Neuronal stem cell (in vitro differentiated cells): ENCODE results near the gene FAM120B.
"Not testable (repeated sequence)": the region's sequence is repeated elsewhere in the genome, so short reads cannot be mapped to it uniquely, and the experiment has no call there.

ENCODE experiments used
- DNase-seq: peaks from one replicate; pipeline ENCODE4 v3.0.0-alpha.2; 2013; ENCODE audit warnings: low spot score
- H2AFZ ChIP-seq: one replicate; pipeline ENCODE4 v1.6.1; 2013; ENCODE audit warnings: mild to moderate bottlenecking, low read length, inconsistent platforms
- H2AK5ac ChIP-seq: 2 replicates; pipeline ENCODE4 v1.6.1; 2013; ENCODE audit warnings: low read depth, mild to moderate bottlenecking, inconsistent platforms, low read length, moderate library complexity, mixed read lengths
- H2BK120ac ChIP-seq: 2 replicates; pipeline ENCODE4 v1.6.1; 2013; ENCODE audit warnings: low read depth, mild to moderate bottlenecking, inconsistent platforms, low read length, moderate library complexity, mixed read lengths
- H2BK12ac ChIP-seq: one replicate; pipeline ENCODE4 v1.6.1; 2013; ENCODE audit warnings: low read length, inconsistent platforms
- H2BK15ac ChIP-seq: 2 replicates; pipeline ENCODE4 v1.6.1; 2013; ENCODE audit warnings: mild to moderate bottlenecking, low read length, inconsistent platforms, mixed read lengths
- H2BK5ac ChIP-seq: one replicate; pipeline ENCODE4 v1.6.1; 2013; ENCODE audit warnings: inconsistent platforms, mild to moderate bottlenecking, low read length, moderate library complexity
- H3K14ac ChIP-seq: one replicate; pipeline ENCODE4 v1.6.1; 2013; ENCODE audit warnings: low read length, inconsistent platforms
- H3K18ac ChIP-seq: 2 replicates; pipeline ENCODE4 v1.6.1; 2013; ENCODE audit warnings: low read length, inconsistent platforms
- H3K23ac ChIP-seq: 2 replicates; pipeline ENCODE4 v1.6.1; 2013; ENCODE audit warnings: low read depth, mild to moderate bottlenecking, mixed read lengths, low read length, inconsistent platforms; ENCODE audit not compliant: poor library complexity
- H3K27ac ChIP-seq: replicated peaks from 3 replicates; pipeline ENCODE4 v1.5.1; 2013; ENCODE audit warnings: low read length, inconsistent platforms
- H3K27me3 ChIP-seq, 3 experiments: 2 replicates each; pipeline ENCODE4 v1.6.1; 2013; ENCODE audit warnings: low read length in 3 of 3, mild to moderate bottlenecking in 2 of 3, inconsistent platforms in 1 of 3, low read depth in 1 of 3, mixed read lengths in 1 of 3, moderate library complexity in 1 of 3; ENCODE audit not compliant: control insufficient read depth in 3 of 3, insufficient read depth in 3 of 3
- H3K36me3 ChIP-seq, 2 donors: replicated peaks in 1 of 2; 2 replicates each; pipeline ENCODE4 v1.6.1; 2013; ENCODE audit warnings: low read length in 2 of 2; ENCODE audit not compliant: control insufficient read depth in 2 of 2, insufficient read depth in 2 of 2
- H3K4ac ChIP-seq: 2 replicates; pipeline ENCODE4 v1.6.1; 2013; ENCODE audit warnings: inconsistent platforms, mild to moderate bottlenecking, low read length, moderate library complexity
- H3K4me1 ChIP-seq, 2 donors: 1 replicate in 1 of 2; 2 replicates in 1 of 2; pipeline ENCODE4 v1.6.1; 2013; ENCODE audit warnings: low read length in 2 of 2, low read depth in 1 of 2; ENCODE audit not compliant: control insufficient read depth in 2 of 2, insufficient read depth in 1 of 2
- H3K4me2 ChIP-seq: one replicate; pipeline ENCODE4 v1.6.1; 2013; ENCODE audit warnings: mild to moderate bottlenecking, low read length, inconsistent platforms; ENCODE audit not compliant: insufficient read depth, poor library complexity, severe bottlenecking
- H3K4me3 ChIP-seq, 2 donors: 2 replicates each; pipeline ENCODE4 v1.5.1; 2013; ENCODE audit warnings: low read length in 2 of 2, mild to moderate bottlenecking in 2 of 2, inconsistent platforms in 1 of 2, moderate library complexity in 1 of 2
- H3K79me1 ChIP-seq: one replicate; pipeline ENCODE4 v1.6.1; 2013; ENCODE audit warnings: low read depth, mild to moderate bottlenecking, inconsistent platforms, low read length, moderate library complexity
- H3K9ac ChIP-seq: one replicate; pipeline ENCODE4 v1.6.1; 2013; ENCODE audit warnings: mild to moderate bottlenecking, low read depth, low read length, inconsistent platforms; ENCODE audit not compliant: poor library complexity
- H3K9me3 ChIP-seq, 2 donors: replicated peaks in 1 of 2; 2 replicates each; pipeline versions ENCODE3 to v1.6.1; 2013; ENCODE audit warnings: low read length in 2 of 2, mild to moderate bottlenecking in 2 of 2, inconsistent platforms in 1 of 2, low read depth in 1 of 2, mixed read lengths in 1 of 2, moderate library complexity in 1 of 2; ENCODE audit not compliant: control insufficient read depth in 2 of 2, insufficient read depth in 1 of 2
- H4K8ac ChIP-seq: one replicate; pipeline ENCODE4 v1.6.1; 2013; ENCODE audit warnings: low read depth, mild to moderate bottlenecking, inconsistent platforms, low read length, moderate library complexity
- H4K91ac ChIP-seq: one replicate; pipeline ENCODE4 v1.6.1; 2013; ENCODE audit warnings: low read length, low read depth, mild to moderate bottlenecking, inconsistent platforms; ENCODE audit not compliant: poor library complexity
- WGBS, 2 donors: extraction: QIAGEN DNeasy Blood & Tissue Kit; methylation state at CpG; one replicate each; pipeline ENCODE4 v1.1.7; 2013; ENCODE audit warnings: missing lambda C conversion rate in 2 of 2, mixed read lengths in 1 of 2; ENCODE audit not compliant: insufficient read length in 2 of 2, insufficient replicate concordance in 1 of 2; ENCODE audit errors: extremely low coverage in 2 of 2; 5-methylcytosine and 5-hydroxymethylcytosine counted together

The FAM120B gene

DNA sequence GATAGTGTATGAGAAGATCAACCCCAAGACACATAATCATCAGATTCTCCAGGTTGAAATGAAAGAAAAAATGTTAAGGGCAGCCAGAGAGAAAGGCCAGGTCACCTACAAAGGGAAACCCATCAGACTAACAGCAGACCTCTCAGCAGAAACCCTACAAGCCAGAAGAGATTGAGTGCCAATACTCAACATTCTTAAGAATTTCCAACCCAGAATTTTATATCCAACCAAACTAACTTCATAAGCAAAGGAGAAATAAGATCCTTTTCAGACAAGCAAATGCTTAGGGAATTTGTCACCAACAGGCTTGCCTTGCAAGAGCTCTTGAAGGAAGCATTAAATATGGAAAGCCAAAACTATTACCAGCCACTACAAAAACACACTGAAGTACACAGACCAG, 44.9 kb downstream of the FAM120B start:
- H3K9me3 ChIP-seq = peaks cover 9 to 43% of the 10 kb centered on the region in 2 donors
- H3K4me1 ChIP-seq, H3K18ac ChIP-seq, H4K8ac ChIP-seq, H3K14ac ChIP-seq, H2AFZ ChIP-seq, H3K4me3 ChIP-seq, H3K4ac ChIP-seq, H3K9ac ChIP-seq, H3K79me1 ChIP-seq, H3K23ac ChIP-seq, H2BK15ac ChIP-seq, H4K91ac ChIP-seq, H2AK5ac ChIP-seq, H2BK12ac ChIP-seq, H3K27ac ChIP-seq, H3K4me2 ChIP-seq, H3K27me3 ChIP-seq, H2BK120ac ChIP-seq, H2BK5ac ChIP-seq, DNase-seq: not testable (repeated sequence)
- peaks cover 18 to 56% of the 10 kb centered on the region in 2 donors for H3K36me3 ChIP-seq

DNA sequence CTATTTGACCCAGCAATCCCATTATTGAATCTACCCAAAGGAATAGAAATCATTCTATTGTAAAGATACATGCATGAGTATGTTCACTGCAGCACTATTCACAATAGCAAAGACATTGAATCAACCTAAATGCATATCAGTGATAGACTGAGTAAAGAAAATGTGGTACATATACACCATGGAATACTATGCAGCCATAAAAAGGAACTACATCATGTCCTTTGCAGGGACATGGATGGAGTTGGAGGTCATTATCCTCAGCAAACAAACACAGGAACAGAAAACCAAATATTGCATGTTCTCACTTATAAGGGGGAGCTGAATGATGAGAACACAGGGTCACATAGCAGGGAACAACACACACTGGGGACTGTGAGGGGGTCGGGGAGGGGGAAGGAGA, 48.6 kb downstream of the FAM120B start:
- Histone ChIP-seq H3K36me3 (peaks cover 20 to 62% of the 10 kb centered on the region in 2 donors), H3K9me3 (peaks cover 9 to 36% of the 10 kb centered on the region in 2 donors)
- not testable (repeated sequence) for H3K27me3 ChIP-seq, H3K4me2 ChIP-seq, H4K91ac ChIP-seq, H4K8ac ChIP-seq, H2AFZ ChIP-seq, H2AK5ac ChIP-seq, H3K4ac ChIP-seq, H3K4me3 ChIP-seq, H2BK12ac ChIP-seq, H3K18ac ChIP-seq, H2BK15ac ChIP-seq, DNase-seq, H3K79me1 ChIP-seq, H3K9ac ChIP-seq, H3K23ac ChIP-seq, H3K4me1 ChIP-seq, H3K14ac ChIP-seq, H2BK5ac ChIP-seq, H3K27ac ChIP-seq, H2BK120ac ChIP-seq
- no CpG with 5 or more reads among the region's 1 CpG for WGBS, 2 donors

DNA sequence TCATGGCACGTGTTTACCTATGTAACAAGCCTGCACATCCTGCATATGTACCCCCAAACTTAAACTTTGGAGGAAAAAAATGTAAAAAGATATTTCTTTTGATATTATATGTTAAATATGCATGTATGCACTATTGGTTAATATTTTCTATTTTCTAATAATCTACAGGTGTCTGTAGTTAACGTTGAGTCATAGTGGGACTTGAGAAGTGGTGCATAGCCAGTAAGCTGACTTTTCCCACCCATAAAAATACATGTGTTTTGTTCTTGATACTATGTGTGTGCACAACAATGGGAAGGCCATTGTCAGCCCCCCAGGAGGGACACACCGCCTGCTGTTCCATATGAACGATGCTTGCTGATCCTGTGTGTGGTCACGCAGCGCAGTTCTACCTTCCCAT, 49.1 kb downstream of the FAM120B start:
- Histone ChIP-seq H3K4me1 (no peaks in the 10 kb centered on the region), H2BK15ac (no peak overlapping the region), H4K91ac (no peak overlapping the region), H3K4me3 (no peak overlapping the region), H4K8ac (no peak overlapping the region), H3K23ac (no peak overlapping the region), H3K9ac (no peak overlapping the region), H2BK5ac (no peak overlapping the region), H2AK5ac (no peak overlapping the region), H2BK120ac (no peak overlapping the region), H3K4ac (no peak overlapping the region), H3K18ac (no peak overlapping the region), H3K9me3 (peaks cover 6 to 31% of the 10 kb centered on the region in 2 donors), H2BK12ac (no peak overlapping the region), H3K79me1 (no peaks in the 10 kb centered on the region), H3K4me2 (no peak overlapping the region), H3K27me3 (no peaks in the 10 kb centered on the region), H2AFZ (no peak overlapping the region), H3K36me3 (peaks cover 17 to 62% of the 10 kb centered on the region in 2 donors), H3K27ac (no peak overlapping the region), H3K14ac (no peak overlapping the region)
- DNase-seq = no peak
- WGBS, 2 donors = no CpG with 5 or more reads among the region's 6 CpGs

DNA sequence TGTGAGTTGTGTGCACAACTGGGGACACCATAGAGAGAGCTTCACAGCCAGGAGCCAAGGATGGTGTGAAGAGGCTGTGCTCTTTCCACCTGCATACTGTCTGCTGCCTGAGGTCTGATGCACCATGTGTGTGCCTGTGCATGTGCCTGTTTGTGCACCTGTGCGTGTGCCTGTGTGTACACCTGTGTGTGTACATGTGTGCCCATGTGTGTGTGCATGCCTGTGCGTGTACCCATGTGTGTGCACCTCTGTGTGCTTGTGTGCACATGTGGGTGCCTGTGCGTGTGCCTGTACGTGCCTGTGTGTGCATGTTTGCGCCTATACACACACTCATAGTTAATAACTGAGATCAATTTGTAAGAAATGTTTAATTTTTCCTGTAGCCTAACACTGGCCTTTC, 51.3 kb downstream of the FAM120B start:
- no peak overlapping the region for H2BK120ac ChIP-seq
- no peak overlapping the region for H3K9ac ChIP-seq
- no peaks in the 10 kb centered on the region for H3K79me1 ChIP-seq
- no peaks in the 10 kb centered on the region for H3K27me3 ChIP-seq
- peaks cover 15 to 67% of the 10 kb centered on the region in 2 donors for H3K36me3 ChIP-seq
- H2BK12ac ChIP-seq = no peak overlapping the region
- no peak overlapping the region for H2AK5ac ChIP-seq
- peaks cover 3 to 10% of the 10 kb centered on the region in 2 donors for H3K9me3 ChIP-seq
- H2BK15ac ChIP-seq = no peak overlapping the region
- no peaks in the 10 kb centered on the region for H3K4me1 ChIP-seq
- no peak overlapping the region for H4K91ac ChIP-seq
- no peak overlapping the region for H4K8ac ChIP-seq
- H3K27ac ChIP-seq = no peak overlapping the region
- H2AFZ ChIP-seq = no peak overlapping the region
- H3K4me3 ChIP-seq = peak overlapping the region in 1 of 2 donors; percentile 69
- WGBS, 2 donors = no CpG with 5 or more reads among the region's 5 CpGs
- no peak overlapping the region for H2BK5ac ChIP-seq
- H3K18ac ChIP-seq = no peak overlapping the region
- no peak for DNase-seq
- H3K23ac ChIP-seq = peak overlapping the region; percentile 50
- H3K4ac ChIP-seq = no peak overlapping the region
- no peak overlapping the region for H3K14ac ChIP-seq
- no peak overlapping the region for H3K4me2 ChIP-seq
